Cerebellar cortex (tissue), 1 donor: Measurements from ENCODE around the gene RAD51B.
"Not testable (repeated sequence)": the region's sequence is repeated elsewhere in the genome, so short reads cannot be mapped to it uniquely, and the experiment has no call there.

Source experiments
- DNase-seq: peaks from one replicate; pipeline ENCODE4 v3.0.0-alpha.2; 2015; ENCODE audit warnings: low spot score

Gene RAD51B

GRCh38 chr14:68211886-68212285, 392.3 kb downstream of the RAD51B start:
- DNase-seq = no peak

DNA sequence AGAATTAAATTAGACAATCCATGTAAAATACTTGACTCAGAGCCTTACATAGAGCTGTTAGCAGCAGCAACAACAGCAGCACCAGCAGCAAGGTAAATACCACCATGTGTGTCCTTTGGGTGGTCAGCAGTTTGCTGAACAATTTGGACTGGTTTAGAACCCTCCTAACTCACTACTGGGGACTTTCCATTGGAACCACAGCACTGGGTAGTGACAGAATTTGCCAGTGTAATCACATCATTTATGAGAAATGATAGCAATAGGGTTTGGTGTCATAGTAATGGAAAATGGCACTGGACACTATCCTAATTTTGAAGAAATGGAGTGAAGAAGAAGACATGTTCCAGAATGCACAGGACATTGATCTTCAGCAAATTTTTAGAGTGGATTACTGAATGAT, 392.8 kb downstream of the RAD51B start:
- no peak for DNase-seq

DNA sequence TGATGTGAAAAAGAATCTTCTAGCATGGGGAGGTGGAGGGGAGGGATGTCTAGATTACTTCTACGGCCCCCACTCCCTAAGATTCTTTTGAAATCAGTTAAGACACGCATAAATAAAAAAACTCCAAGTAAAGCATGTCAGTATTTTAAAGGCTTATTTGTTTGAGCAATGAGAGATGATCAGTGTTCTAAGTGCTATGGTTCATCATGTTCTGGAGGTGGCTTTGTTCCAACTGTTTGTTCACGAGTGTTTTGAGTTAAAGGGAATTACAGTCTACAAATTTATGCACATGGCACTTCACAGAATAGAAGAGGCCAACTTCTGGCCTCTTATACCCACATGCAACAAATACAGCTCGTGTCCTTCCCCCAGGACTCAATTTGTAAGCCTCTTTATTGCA, 394.9 kb downstream of the RAD51B start:
- DNase-seq = no peak

DNA sequence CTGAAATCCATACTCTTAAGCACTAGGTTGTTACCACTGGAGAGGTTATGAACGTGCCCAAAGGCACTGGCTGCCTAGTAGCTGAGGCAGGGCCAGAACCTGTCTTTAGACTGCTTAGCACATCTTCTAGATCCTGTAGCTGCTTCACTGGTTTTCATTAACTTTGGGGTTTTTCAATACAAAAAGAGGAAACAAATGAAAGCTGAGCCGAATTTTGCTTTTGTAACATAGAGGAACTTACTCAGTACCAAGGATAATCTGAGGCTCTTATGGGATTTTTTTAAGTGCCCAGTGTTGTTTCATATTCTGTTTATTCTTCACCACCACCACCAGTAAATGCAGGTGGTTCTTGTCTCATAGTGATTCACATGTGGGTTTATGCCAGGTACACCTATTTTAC, 396.1 kb downstream of the RAD51B start:
- no peak for DNase-seq

- DNase-seq = peak; percentile 69
These were observed 396.5 kb downstream of the RAD51B start for GRCh38 chr14:68216079-68216478.

DNA sequence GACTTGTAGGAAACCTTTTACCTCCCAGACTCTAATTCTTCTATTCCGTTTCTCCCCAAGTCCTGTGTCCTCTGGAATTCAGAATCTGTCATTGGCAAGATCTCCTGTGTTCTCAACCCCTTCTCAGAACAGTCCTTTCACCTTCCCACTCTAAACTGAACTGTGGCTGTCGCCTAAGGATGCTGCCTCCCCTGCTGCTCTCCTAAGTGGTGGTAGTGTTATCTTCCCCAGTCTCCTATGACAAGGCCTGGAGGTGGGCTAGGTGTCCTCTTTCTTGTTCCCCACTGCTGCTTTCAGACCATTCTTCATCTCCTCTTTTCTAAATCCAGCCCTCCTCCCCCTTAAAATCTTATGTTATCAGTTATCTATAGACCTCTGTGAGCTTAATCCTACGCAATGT, 397.4 kb downstream of the RAD51B start:
- no peak for DNase-seq

- DNase-seq = no peak
These were observed 398.3 kb downstream of the RAD51B start for GRCh38 chr14:68217791-68218340.

GRCh38 chr14:68219407-68219806, 399.8 kb downstream of the RAD51B start:
- DNase-seq = no peak

- not testable (repeated sequence) for DNase-seq
These were observed 401.5 kb downstream of the RAD51B start for GRCh38 chr14:68221046-68221445.

GRCh38 chr14:68222154-68222553, 402.6 kb downstream of the RAD51B start:
- no peak for DNase-seq

- no peak for DNase-seq
These were observed 403.1 kb downstream of the RAD51B start for GRCh38 chr14:68222726-68223125.

GRCh38 chr14:68223631-68224030, 404.1 kb downstream of the RAD51B start:
- DNase-seq = no peak

- DNase-seq = no peak
These were observed 405.7 kb downstream of the RAD51B start for GRCh38 chr14:68225321-68225720.

DNA sequence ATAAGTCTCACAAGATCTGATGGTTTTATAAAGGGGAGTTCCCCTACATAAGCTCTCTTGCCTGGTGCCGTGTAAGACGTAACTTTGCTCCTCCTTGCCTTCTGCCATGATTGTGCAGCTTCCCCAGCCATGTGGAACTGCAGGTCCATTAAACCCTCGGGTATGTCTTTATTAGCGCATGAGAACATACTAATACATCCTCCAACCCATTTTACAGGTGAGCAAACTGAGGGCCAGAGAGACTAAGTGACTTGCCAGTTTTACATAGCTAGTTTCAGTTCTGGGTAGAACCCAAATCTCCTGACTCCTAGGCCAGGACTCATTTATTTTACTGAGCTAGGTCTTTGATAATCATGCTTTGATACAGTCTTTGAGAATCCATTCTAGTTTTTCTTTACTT, 406.9 kb downstream of the RAD51B start:
- no peak for DNase-seq

DNA sequence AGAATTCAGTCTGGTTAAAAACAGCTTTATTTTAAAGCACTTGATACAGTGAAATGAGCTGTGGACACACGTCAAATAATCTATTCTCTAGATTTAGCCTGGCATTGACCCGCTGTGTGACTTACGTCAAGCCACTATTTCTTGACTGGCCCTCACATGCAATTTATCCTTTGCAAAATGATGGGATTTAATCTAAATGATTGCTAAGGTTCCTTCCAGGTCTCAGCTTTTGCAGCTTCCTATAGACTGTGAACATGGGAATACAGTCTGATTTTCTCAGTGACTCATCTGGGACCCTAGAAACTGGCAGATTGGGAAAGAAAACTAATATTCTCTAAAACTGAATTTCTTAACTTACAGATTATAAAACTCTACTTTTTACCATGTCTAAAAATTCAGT, 409.1 kb downstream of the RAD51B start:
- DNase-seq = no peak

GRCh38 chr14:68229423-68230100, 410.0 kb downstream of the RAD51B start:
- no peak for DNase-seq

DNA sequence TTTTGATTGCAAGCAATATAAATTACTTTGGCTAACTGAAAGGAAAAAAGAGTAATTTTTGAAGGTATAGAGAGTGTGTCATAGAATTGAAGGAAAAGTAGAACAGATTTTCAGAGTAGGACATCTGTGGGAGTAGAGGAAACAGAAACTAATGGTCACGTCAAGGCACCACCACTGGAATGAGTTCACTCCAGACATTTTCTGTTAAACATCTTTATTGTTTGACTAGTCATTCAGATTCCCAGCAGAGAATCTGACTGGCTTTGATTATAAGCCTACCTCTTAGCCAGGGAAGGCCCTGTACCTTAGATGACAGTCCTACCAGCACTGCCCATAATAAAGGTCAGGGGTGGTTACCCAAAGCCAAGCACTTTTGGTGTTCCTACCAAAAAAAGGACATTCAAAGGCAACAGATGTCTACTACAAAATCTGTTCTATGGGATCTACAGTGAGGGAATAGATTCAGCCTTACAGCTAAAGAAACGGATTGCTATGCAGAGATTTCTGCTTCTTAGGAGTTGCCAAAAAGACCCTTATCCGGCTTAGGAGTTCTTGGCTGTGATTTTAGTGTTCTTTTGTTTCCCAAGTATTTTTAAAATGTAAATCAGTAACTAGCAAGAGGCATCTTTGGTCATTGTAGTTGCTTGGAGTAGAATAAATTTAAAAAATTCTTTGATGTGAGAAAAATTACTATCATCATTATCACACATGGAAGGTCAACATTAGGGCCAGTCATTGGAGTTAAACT, 410.8 kb downstream of the RAD51B start:
- DNase-seq = no peak

GRCh38 chr14:68230950-68231717, 411.6 kb downstream of the RAD51B start:
- no peak for DNase-seq

DNA sequence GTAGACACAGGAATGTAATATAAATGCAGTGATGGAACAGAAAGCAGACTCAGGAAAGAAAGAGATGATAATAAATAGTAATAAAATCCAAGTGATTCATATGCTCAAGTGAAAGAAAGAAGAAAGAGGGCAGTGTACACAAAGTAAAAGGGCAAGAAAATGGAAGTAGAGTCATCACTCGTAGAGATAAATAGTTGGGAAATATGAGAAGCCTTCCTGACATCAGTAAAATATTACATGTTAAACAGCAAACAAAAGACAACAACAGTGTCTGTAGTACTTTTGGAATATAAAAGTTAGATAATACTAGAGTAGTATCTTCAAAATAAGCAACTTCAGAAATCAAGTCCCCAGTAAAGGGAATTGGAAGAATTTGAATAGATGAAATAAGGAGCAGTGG, 412.3 kb downstream of the RAD51B start:
- DNase-seq = no peak

DNA sequence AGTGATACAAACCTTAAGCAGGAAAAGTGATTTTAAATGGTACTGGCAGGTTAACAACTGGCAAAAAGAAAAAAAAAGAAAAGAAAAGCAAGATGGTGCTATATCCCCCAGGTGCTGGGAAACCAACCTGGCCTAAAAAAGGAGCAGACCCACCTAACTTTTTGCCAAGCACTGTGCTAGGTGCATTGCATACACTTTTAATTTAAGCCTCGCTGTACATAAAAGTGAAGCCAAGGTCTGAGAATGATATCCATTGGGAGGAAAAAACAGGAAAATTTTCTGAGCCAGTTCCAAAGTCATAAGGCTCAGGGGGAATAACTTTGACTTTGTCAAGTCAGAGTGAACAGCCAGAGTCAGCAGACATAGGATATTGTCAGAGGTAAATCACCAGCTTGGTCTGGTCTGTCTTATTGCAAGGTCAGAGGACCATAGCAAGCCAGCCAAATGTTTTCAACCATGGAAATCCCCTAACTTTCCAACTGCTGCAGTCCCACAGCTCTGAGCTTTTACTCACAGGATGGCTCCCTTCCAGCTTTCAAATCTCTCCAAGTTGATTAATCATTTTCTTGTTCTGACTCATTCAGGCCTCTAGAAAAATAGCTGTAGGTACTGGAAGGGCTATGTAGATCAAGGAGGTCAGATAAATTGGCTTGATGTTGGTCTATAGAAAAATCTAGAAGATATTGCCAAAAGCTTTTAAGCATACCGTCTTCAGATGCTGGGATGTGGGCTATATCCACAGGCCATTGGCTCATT, 412.9 kb downstream of the RAD51B start:
- peak; percentile 68 for DNase-seq

GRCh38 chr14:68233101-68233784, 413.7 kb downstream of the RAD51B start:
- no peak for DNase-seq
